Middle frontal gyrus (tissue), 1 donor: Measurements from ENCODE around the gene CDK5RAP3.
"Not testable (repeated sequence)": the region's sequence is repeated elsewhere in the genome, so short reads cannot be mapped to it uniquely, and the experiment has no call there.

Experiments used
- DNase-seq: peaks from one replicate; pipeline ENCODE4 v3.0.0-alpha.2; 2015; ENCODE audit warnings: low spot score; ENCODE audit errors: extremely low spot score

The CDK5RAP3 gene

DNA sequence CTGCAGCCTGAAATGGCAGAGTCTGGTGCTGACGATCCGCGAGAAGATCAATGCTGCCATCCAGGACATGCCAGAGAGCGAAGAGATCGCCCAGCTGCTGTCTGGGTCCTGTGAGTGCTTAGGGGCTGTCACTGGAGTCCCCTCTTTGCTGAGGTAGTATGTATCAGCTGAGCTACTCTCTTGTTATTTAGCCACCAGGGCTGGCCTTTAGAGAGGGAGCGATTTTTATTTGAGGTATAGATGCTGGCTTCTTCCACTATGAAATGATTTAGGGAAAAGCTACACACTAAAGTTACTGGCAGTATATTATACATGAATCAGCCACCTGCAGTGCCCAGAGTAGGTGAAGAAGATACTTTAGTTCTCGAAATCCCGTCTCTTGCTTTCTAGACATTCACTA, 2.6 kb downstream of the CDK5RAP3 start:
- no peak for DNase-seq

DNA sequence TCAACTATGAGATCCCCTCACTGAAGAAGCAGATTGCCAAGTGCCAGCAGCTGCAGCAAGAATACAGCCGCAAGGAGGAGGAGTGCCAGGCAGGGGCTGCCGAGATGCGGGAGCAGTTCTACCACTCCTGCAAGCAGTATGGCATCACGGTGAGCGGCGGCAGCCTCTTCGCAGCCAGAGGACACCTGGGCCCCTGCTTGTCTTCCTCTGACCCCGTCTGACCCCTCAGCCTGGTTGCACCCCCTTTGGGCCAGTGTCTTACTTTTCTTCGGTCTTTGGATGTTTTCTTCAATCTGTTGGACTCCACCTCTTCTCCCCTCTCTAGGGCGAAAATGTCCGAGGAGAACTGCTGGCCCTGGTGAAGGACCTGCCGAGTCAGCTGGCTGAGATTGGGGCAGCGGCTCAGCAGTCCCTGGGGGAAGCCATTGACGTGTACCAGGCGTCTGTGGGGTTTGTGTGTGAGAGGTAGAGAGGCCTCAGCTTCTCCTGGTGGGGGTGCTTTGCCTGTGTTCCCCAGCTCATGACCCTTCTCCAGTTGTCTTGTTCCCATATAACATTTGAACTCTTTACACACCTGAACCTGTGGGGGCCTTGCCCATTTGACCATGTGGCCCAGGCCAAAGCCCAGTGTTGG, 4.4 kb downstream of the CDK5RAP3 start:
- DNase-seq, result no peak

DNA sequence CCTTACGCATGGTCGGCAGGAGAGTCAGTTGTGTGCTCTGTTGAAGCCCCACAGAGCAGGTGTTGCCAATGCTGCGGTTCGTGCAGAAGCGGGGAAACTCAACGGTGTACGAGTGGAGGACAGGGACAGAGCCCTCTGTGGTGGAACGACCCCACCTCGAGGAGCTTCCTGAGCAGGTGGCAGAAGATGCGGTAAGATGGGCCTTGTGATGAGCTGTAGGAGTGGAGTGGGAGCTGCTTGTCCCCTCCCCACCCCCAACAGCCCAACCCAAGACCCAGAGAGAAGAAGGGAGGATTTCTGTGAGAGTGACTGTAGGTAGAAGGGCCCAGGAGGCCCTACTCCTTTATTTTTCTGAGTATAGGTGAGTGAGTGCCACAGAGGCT, 4.9 kb downstream of the CDK5RAP3 start:
- no peak for DNase-seq

DNA sequence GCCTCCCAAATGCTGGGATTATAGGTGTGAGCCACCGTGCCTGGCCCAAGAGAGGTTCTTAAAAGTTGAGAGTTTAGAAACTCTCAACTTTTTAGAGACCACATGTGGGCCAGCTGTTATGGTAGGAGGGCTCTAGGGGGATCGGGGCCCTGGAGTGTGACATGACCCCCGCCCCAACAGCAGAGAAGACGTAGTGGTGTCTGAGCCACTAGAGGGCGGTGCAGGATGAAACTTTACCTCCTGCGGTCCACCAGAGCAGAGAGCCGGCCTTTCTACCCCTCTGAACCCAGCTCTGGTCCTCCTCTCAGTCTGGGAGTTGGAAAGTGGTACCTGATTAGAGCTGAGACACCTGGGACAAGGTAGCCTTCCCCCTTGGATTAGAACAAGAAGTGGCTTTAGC, 7.4 kb downstream of the CDK5RAP3 start:
- no peak for DNase-seq

DNA sequence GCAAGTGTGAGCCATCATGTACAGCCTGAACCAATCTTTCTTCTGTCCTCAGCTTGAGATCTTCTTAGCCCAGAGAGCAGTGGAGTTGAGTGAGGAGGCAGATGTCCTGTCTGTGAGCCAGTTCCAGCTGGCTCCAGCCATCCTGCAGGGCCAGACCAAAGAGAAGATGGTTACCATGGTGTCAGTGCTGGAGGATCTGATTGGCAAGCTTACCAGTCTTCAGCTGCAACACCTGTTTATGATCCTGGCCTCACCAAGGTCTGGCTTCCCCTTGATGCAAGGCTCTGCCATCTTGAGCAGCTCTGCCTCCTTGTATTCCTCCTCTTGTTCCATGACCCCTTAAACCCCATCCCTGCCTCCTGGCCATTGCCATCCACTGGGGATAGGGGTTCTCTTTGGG, 9.6 kb downstream of the CDK5RAP3 start:
- no peak for DNase-seq

DNA sequence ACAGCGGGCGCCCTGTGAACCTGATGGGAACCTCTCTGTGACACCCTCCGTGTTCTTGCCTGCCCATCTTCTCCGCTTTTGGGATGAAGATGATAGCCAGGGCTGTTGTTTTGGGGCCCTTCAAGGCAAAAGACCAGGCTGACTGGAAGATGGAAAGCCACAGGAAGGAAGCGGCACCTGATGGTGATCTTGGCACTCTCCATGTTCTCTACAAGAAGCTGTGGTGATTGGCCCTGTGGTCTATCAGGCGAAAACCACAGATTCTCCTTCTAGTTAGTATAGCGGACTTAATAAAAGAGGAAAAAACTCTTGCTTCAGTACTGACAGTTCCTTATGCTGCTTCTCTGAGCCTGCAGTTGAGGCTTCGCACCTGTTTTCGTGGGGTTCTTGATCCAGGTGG, 10.5 kb downstream of the CDK5RAP3 start:
- DNase-seq, result no peak

DNA sequence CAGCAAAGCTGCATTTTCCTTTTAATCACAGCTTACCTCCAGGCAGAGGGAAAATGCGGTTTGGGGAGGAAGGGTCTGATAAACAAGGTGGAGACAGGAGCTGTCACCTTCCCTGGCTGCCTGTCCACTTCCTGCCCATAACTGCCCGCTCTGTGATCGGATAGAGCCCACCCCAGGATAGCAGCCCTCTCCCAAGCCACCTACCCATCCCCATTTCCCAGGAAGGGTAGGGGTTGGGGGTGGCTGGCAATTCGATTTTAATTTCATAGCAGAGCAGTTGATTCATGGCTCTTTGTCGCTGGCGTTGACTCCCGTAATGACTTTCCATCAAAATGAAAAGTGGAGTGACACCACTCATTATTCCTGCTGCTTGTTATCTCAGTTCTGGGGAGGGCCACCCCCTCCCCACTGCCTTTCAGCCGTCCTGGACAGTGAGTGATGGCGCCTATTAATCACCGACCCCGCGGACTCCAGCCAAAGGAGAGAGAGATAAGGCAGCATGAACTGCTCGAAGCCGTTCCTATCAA, 11.2 kb downstream of the CDK5RAP3 start:
- no peak for DNase-seq

DNA sequence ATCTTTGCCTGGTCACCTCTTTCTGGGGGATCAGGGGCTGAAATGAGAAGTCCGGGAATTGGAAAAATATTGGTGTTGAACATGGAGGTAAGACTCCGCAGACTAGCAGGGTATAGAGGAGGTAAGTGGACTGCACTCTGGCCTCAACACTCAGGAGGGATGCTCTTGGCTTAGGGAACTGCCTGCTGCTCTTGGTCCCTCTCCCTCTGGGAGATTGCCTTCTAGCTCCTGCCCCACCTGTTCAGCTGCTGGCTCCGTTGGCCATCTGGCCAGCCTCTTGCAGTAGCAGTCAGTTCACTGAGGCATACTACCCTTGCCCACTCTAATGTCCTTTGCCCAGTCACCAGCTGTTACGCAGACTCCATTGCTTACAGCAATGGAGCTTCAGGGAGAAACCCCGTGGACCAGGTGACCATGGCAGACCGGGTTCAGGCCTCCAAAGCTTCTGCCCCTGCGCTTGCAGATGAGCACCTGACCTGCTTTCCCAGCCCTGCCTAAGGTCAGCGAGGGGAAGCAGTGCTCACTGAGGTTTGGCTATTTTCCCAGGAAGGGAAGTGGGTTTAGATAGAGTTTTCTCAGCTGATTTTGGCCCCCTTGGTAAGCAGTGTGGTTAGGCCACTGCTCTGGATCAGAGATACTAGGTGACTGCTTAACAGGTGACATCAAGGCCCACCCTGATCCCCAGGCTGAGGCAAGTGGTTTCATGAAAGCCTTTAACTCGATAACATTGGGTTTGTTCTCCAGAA, 11.9 kb downstream of the CDK5RAP3 start:
- no peak for DNase-seq

DNA sequence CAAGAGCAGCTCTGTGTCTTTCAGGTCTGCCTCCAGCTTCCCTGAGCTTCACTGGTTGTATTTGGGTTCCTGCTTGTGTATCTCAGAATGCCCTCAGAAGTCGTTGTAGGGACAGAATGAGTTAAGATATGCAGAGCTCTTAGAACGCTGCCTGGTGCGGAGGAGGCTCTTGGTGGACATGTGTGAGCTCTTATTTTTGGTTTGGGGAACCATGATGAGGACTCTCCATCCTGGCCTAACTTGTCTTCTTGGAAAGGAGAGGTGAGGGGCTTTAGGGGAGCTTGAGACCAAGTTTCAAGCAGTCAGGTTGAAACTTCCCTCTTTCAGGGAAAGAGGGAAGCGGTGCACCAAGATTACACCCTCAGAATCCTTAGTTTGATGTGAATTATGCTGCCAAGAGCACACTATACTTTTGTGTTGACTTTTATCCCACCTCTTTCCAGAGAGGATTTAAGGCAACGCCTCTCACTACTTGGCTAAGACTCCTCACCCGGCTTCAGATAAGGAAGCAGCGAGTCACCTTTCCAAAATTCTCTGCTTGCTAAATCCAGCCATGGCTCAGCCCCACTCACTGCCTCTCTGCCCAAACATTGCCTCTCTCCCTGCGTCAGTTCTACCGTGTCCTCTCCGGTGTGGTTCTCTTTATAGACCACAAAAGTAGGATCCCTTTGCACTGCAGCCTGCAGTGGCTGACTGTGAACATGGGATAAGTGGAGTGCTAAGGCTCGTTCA, 12.7 kb downstream of the CDK5RAP3 start:
- DNase-seq, result no peak

DNA sequence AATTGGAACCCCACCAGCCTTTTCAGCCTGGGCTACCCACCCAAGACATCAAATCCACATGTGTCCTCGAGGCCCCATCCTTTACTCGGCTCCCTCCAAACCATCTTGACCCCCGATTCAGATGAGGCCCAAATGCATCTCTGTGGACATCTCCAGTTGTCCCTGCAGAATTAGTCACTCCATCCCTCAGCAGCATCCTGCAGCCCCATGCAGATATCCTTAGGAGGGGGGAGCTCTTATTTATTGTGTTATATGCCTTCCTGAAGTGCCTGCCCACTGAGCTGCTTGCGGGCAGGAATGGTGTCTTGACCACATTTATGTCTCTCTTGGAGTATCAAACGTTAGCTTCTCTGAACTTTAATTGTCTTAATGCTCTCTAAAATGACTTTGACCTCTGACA, 15.6 kb downstream of the CDK5RAP3 start:
- DNase-seq, result no peak

DNA sequence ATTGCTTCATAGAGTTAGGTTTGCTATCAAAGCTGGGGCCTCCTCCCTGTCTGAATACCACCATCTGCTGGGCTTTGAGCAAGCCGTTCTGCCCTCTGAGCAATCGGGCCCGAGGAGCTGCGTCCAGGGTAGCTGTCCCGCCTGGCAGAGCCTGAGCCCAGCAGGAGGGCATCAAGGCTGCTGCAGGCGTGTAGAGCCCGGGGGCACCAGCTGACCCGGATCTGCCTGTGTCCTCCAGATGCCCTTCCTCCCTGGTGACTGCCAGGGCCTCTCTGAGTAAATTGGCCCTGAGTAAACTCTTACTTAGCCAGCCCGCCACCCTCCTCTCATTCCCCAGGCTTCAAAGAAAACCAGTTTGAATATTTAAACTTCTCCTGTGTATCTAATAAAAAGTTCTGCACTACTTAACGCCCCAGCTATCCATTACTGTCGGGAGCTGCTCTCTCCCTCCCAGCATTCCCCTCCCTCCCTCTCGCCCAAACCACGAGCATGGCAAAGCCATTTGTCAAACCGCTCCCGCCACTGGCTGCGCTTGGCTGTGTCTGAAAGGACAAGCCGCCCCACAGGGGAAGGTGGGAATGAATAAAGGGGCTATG, 16.4 kb downstream of the CDK5RAP3 start:
- no peak for DNase-seq

DNA sequence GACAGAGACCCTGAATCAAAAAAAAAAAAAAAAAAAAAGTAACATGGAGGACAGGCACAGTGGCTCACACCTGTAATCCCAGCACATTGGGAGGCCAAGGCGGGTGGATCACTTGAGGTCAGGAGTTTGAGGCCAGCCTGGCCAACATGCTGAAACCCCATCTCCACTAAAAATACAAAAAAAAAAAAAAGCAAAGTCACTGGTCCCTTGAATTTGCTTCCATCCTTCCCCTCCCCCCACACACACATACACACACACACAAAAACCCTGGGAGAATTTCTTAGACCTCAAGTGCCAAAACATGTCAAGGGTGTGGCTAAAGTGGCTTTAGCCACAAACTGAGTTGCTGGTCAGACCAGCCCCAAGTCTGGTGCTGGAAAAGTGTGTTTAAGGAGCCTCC, 17.5 kb downstream of the CDK5RAP3 start:
- not testable (repeated sequence) for DNase-seq

DNA sequence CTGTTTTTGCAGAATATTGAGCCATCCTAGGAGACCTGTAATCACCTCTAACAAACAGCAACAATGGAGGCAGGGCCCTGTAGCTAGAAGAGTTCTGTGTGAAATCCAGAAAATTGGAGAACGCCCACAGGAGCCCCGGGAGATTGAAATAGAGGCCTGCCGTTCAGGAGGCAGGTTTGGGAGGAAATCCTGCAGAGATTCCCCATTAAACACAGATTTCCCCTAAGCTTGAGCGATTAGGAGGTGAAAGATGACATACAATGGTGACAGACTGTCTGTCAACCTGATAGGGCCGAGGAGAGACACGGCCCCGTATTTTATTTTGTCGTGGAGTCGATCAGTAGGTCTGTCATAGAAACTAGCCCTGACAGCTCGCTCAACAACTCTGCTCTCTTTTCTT, 18.2 kb downstream of the CDK5RAP3 start:
- DNase-seq, result no peak

DNA sequence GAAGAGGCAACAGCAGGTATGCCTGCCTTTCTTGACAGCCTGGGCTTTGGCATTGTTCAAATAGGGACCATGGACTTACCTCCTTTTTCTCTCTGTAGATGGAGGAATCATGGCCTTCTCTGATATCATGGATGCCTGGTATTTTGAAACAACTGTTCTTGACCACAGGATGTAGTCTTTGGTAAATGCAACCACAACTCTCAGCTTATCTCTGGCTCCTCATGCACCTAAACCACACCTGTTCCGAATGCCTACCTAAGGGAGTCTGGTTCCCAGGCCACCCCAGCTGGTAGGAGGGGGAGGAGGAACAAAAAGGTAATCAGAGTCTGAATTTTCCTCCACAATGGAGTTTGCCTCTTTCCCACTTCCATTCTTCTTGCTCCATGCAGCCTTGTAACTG, 18.8 kb downstream of the CDK5RAP3 start:
- no peak for DNase-seq

DNA sequence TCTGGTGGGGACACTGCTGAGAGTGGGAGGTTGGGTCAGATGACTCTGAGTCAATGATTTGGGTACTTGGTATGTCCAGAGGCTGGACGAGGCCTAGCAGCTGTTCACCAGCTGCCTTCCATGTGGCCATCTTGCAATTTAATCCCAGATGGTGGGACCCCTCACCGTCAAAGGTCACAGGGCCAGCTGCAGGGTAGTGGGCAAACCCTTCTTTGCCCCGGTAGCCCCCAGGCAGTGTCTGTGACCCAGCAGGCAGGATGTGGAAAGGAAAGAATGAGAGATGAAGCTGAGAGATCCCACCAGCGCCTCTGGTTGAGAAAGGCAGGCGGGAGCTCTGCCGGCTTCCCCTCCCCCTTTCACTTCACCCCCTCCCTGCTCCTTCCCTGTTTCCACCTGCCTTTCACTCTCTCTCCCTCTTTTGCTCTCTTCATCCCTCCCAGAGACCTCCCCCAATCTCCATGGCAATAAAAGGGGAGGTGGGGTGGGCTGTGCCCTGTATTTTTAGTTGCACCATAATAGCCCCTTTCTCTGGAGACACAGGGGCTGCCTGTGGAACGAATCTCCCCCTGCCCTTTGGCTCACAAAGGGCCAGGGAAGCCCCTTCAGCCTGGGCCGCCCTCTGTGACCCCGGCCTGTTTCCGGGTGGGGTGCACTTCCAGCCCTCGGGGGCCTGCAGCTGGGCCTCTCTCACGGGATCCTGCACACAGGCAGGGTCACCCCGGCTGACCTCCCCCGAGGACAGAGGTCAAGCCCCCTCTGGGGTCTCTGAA, 20.2 kb downstream of the CDK5RAP3 start:
- DNase-seq, result no peak

DNA sequence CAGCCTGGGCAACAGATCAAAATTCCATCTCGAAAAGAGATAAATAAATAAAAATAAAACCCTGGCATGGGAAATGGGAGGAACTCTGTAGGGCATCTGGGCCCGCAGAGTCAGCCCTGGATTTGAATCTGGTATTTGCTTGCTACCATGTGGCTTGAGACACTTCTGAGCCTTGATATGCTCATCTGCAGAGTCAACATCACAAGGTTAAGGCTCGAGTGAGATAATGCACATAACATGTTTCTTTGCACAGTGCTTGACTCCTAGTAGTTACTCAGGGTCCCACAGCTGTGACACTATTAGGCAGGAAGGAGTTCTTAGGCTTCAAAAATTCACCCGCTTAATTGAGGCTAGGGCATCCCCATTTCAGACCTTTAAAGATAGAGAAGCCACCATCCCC, 21.3 kb downstream of the CDK5RAP3 start:
- DNase-seq, result no peak

DNA sequence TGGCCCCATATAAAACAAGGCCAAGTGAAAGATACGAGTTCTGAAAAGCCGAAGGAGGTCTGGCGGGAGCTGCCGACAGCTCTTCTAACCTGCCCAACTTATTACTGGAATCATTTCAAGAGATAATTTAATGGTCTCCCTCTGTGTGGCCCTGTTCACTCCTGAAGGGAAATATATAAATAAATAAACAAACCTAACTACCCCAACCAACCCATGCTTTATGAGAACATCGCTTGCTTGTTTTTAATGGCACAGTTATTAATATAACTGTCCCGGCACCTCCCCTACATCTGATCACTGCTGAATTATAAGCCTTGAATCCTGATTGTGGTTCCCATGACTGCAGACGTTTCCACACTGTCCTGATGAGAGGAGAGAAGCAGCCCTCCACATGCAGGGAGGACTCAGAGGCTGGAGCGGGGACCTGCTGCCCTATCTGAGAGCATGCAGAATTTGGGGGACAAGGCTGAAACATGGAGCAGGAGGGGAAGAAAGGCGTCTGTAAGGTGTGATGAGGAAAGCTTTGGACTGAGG, 22.2 kb downstream of the CDK5RAP3 start:
- DNase-seq, result no peak

DNA sequence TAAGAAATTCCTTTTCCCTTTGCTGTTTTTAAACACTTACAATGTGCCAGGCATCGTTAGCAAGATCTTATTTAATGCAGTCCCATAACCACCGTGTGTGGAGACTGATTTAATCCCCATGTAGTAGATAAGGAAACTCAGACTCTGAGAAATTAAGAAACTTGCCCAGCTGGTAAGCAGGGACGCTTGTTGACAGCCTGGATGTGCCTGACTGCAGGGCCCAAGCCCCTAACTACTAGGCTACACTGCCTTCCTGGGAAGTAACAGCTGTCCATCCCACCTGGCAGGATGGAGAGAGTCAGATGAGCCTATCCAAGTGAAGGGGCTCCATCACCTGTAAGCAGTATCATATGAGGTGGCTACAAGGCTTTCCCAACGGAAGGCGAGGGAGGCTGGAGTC, 23.1 kb downstream of the CDK5RAP3 start:
- DNase-seq, result no peak

DNA sequence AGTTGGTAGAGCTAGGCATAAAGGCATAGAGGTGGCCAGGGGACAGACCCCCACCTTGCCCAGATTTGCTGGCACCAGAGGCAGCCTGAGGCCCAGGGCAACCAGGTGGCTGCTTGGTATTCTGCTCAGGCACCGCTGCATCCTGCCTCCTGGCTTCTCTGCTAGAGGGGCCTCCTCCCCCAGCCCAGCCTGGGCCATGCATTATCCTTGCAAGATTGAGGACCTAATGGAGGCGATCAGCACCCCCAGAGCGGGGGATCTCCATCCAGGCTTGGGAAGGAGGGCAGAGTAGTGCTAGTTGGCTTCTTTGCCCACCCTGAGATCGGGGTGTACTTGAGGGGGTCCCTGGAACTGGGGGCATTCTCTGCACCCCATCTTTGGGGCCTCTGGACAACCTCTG, 23.8 kb downstream of the CDK5RAP3 start:
- DNase-seq, result no peak

DNA sequence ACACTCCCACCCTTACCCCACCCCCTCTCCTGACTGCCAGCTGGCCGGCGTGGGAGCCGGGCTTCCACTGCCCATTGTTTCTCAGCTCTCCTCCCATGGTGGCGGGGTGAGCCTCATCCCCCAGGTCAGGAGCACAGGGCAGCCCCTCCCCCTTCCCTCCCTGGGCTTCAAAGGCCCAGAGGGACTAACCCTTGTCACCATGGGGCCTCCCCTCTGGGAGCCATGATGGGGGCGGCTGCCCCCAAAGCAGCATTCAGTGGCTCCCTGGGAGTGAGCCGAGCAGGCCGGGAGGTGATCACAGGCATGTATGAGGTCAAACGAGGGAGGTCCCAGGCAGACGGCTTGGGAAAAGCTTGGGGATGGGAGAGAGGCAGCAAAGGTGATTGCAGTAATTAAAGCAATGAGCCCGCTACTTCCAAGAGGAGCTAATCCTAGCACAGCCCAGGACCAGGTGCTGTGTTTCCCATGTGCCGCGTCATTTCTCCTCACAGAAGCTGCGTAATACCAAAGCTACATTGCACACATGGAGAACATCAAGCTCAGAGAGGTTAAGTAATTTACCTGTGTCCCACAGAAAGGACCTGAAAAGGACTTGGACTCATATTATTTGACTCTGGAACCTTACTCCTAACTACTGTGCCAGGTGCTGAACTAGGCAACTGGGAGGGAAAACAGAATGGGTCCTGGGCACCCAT, 24.5 kb downstream of the CDK5RAP3 start:
- no peak for DNase-seq
